Caco-2 (cell line): ENCODE data around the gene SPIN2B. TPM values are rescaled to one million over a fixed set of nuclear protein-coding genes. Genes with fewer than 3 reads are reported as not detected.
"Not testable (repeated sequence)": the region's sequence is repeated elsewhere in the genome, so short reads cannot be mapped to it uniquely, and the experiment has no call there.

Experiments used
- BruUV-seq: library from RNA; stranded (reverse); fragments of 400-500 nt; replicated peaks from 2 replicates; lab custom pipeline; 2021; lab: Mats Ljungman, UMichigan
- CTCF ChIA-PET: fragments of 300-600 bp; sonication (Branson Sonifier 250); formaldehyde crosslinking; loops from one replicate; lab custom pipeline; 2022; ENCODE audit warnings: antibody characterized with exemption; lab: Charles Lee
- POLR2A ChIA-PET: fragments of 300-600 bp; sonication (Branson Sonifier 250); formaldehyde crosslinking; loops from one replicate; lab custom pipeline; 2022; ENCODE audit warnings: antibody characterized with exemption; lab: Charles Lee
- DNase-seq, 2 experiments: peaks; one replicate each; pipeline versions ENCODE4 v3.0.0 to v3.0.0-alpha.2; 2020 to 2022
- H3K27me3 ChIP-seq: replicated peaks from 2 replicates; pipeline ENCODE4 v1.6.0; 2011; ENCODE audit warnings: low read length; ENCODE audit not compliant: control insufficient read depth, insufficient read depth
- H3K36me3 ChIP-seq: 2 replicates; pipeline ENCODE4 v1.5.1; 2011; ENCODE audit warnings: low read length; ENCODE audit not compliant: control insufficient read depth, insufficient read depth
- H3K4me1 ChIP-seq: fragments of 250-450 bp; sonication (Bioruptor Pico); 2 replicates; pipeline ENCODE4 v1.5.1; 2020; ENCODE audit warnings: mild to moderate bottlenecking
- H3K4me3 ChIP-seq: 2 replicates; pipeline ENCODE4 v1.5.1; 2011; ENCODE audit warnings: low read depth, mild to moderate bottlenecking, control low read depth, low read length
- H3K9me3 ChIP-seq: fragments of 250-450 bp; sonication (Bioruptor Pico); 2 replicates; pipeline ENCODE4 v1.5.1; 2020; ENCODE audit warnings: mild to moderate bottlenecking, moderate library complexity
- H3K27ac Mint-ChIP-seq: one replicate; pipeline ENCODE4 v1.8.0; 2022; ENCODE audit warnings: mixed read lengths; ENCODE audit not compliant: unreplicated experiment
- H3K27me3 Mint-ChIP-seq: one replicate; pipeline ENCODE4 v1.8.0; 2022; ENCODE audit warnings: mixed read lengths; ENCODE audit not compliant: insufficient read depth, unreplicated experiment
- H3K36me3 Mint-ChIP-seq: one replicate; pipeline ENCODE4 v1.8.0; 2022; ENCODE audit warnings: mild to moderate bottlenecking, mixed read lengths; ENCODE audit not compliant: insufficient read depth, unreplicated experiment
- H3K4me1 Mint-ChIP-seq: one replicate; pipeline ENCODE4 v1.8.0; 2022; ENCODE audit warnings: low read depth, mixed read lengths; ENCODE audit not compliant: unreplicated experiment
- H3K4me3 Mint-ChIP-seq: one replicate; pipeline ENCODE4 v1.8.0; 2022; ENCODE audit warnings: mild to moderate bottlenecking, moderate library complexity, mixed read lengths; ENCODE audit not compliant: unreplicated experiment
- H3K9me3 Mint-ChIP-seq: one replicate; pipeline ENCODE4 v1.8.0; 2022; ENCODE audit warnings: mixed read lengths; ENCODE audit not compliant: unreplicated experiment
- intact Hi-C: fragments of 100-400 bp; cut with micrococcal nuclease; formaldehyde crosslinking; loops from one replicate; pipeline ENCODE4 v1.10.0; 2022; ENCODE audit not compliant: unreplicated experiment
- total RNA-seq: library from RNA; stranded (reverse); gene quantifications from 2 replicates; pipeline ENCODE4 v1.2.3, GENCODE V29; 2022
- TF ChIP-seq, protein P1 (sequence below), 2 experiments: fragments of 200-600 bp in 1 of 2; IDR thresholded peaks; 1 replicate in 1 of 2; 2 replicates in 1 of 2; pipeline versions ENCODE4 v1.5.1 to v1.8.0; 2011 to 2022; ENCODE audit warnings: antibody characterized with exemption in 1 of 2, control low read depth in 1 of 2, inconsistent platforms in 1 of 2, low read depth in 1 of 2, low read length in 1 of 2, mild to moderate bottlenecking in 1 of 2, moderate library complexity in 1 of 2; ENCODE audit not compliant: insufficient read depth in 1 of 2, severe bottlenecking in 1 of 2, unreplicated experiment in 1 of 2

The SPIN2B gene
- total RNA-seq, 1 experiment from 2014 or later = 14.3 TPM

DNA sequence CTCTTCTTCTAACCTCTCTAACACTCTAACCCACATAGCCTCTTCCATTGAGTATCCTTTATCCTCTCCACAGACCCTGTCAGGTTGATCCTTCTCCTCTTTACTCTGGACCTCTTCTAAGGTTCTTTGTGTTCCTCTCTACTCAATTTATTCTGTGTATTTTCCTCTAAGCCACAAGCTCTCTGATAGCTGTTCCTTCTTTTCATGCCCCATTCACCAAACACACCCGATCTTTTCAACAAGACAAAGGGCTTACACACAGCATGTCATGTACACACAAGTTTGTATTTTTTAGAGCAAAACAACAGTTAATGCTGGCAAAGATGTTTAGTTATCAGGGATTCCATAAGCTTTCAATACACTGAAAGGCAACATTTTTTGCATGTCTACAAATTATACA is 1.9 kb downstream of the SPIN2B start:
- Histone ChIP-seq H3K36me3 (no peaks in the 10 kb centered on the region), H3K9me3 (no peaks in the 10 kb centered on the region), H3K4me1 (no peaks in the 10 kb centered on the region), H3K4me3 (no peak overlapping the region), H3K27me3 (no peaks in the 10 kb centered on the region)
- H3K36me3 Mint-ChIP-seq = peaks cover 20% of the 10 kb centered on the region
- ChIA-PET CTCF (no interaction called here), POLR2A (no interaction called here)
- H3K4me1 Mint-ChIP-seq = peaks cover 8% of the 10 kb centered on the region
- no peaks in the 10 kb centered on the region for H3K9me3 Mint-ChIP-seq
- peak overlapping the region; percentile 20 for H3K4me3 Mint-ChIP-seq
- no peak overlapping the region for H3K27ac Mint-ChIP-seq
- no peaks in the 10 kb centered on the region for H3K27me3 Mint-ChIP-seq
- intact Hi-C loops = no loop called here
- no peak for DNase-seq
- BruUV-seq = no TSS peak
- TF ChIP-seq, protein P1, sequence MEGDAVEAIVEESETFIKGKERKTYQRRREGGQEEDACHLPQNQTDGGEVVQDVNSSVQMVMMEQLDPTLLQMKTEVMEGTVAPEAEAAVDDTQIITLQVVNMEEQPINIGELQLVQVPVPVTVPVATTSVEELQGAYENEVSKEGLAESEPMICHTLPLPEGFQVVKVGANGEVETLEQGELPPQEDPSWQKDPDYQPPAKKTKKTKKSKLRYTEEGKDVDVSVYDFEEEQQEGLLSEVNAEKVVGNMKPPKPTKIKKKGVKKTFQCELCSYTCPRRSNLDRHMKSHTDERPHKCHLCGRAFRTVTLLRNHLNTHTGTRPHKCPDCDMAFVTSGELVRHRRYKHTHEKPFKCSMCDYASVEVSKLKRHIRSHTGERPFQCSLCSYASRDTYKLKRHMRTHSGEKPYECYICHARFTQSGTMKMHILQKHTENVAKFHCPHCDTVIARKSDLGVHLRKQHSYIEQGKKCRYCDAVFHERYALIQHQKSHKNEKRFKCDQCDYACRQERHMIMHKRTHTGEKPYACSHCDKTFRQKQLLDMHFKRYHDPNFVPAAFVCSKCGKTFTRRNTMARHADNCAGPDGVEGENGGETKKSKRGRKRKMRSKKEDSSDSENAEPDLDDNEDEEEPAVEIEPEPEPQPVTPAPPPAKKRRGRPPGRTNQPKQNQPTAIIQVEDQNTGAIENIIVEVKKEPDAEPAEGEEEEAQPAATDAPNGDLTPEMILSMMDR (IDR thresholded peaks at IDR 0.05; ENCODE audit: insufficient read depth in 1 of 2, low read depth in 1 of 2, low read length in 1 of 2, severe bottlenecking in 1 of 2, unreplicated experiment in 1 of 2) = no peak

DNA sequence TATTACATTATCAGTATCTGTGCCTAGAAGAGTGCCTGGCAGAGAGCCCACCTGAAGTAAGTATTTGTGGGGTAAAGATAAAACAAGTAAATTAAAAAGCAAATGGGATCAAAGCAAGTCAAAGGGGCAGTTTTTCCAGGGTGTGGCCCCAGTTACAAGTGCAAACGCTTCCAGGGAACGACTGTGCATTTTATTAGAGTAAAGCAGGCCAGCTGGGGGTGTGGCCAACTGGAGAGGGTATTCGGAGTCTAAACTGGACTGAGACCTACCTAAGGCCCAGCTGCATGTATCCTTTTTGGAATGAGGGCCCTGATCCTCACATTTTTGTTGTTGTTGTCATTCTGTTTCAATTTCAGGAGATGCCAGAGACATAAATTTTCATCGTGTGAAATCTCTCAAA is 3.8 kb downstream of the SPIN2B start:
- peaks cover 20% of the 10 kb centered on the region for H3K36me3 Mint-ChIP-seq
- intact Hi-C loops, POLR2A ChIA-PET, H3K4me1 Mint-ChIP-seq, BruUV-seq, H3K4me1 ChIP-seq, H3K27me3 Mint-ChIP-seq, H3K36me3 ChIP-seq, H3K4me3 ChIP-seq, H3K9me3 Mint-ChIP-seq, H3K4me3 Mint-ChIP-seq, H3K27me3 ChIP-seq, CTCF ChIA-PET, H3K9me3 ChIP-seq, DNase-seq, H3K27ac Mint-ChIP-seq: not testable (repeated sequence)

DNA sequence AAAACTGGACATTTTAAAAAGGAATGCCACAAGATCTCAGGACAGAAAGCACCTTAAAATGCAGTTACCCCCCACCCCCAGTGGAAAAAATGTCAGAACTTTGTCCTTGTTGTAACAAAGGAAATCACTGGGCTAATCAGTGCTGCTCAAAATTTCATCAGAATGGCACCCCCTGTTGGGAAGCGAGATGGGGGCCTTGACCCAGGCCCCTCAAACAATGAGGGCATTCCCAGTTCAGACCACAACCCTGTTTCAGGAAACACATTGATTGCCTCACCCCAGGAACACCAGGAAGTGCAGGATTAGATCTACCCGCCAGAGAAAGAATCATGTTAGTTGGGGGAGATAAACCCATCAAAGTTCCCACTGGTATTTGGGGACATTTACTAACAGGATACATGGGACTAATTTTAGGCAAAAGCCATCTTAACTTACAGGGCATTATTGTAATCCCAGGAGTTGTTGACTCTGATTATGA is 16.4 kb downstream of the SPIN2B start:
- Mint-ChIP-seq H3K4me1 (no peaks in the 10 kb centered on the region), H3K27me3 (no peaks in the 10 kb centered on the region), H3K9me3 (no peaks in the 10 kb centered on the region), H3K4me3 (no peak overlapping the region), H3K27ac (no peak overlapping the region), H3K36me3 (peaks cover 4% of the 10 kb centered on the region)
- Histone ChIP-seq H3K36me3 (no peaks in the 10 kb centered on the region), H3K27me3 (no peaks in the 10 kb centered on the region), H3K4me1 (no peaks in the 10 kb centered on the region), H3K9me3 (no peaks in the 10 kb centered on the region), H3K4me3 (no peak overlapping the region)
- DNase-seq = no peak
- BruUV-seq = no TSS peak
- TF ChIP-seq, protein P1 (IDR thresholded peaks at IDR 0.05; ENCODE audit: insufficient read depth in 1 of 2, low read depth in 1 of 2, low read length in 1 of 2, severe bottlenecking in 1 of 2, unreplicated experiment in 1 of 2) = no peak
- intact Hi-C loops = loop anchor here (5.0 kb wide), 1 partner anchor 182 kb away; the partner anchor contains the start of gene FAAH2
- ChIA-PET CTCF (no interaction called here), POLR2A (no interaction called here)
